K562 (cell line): ENCODE measurements around the gene ACBD5. TPM values are rescaled to one million over a fixed set of nuclear protein-coding genes. Genes with fewer than 3 reads are reported as not detected.

Source experiments
- CSDE1 ChIP-seq, 2 experiments: fragments of 450-650 bp; IDR thresholded peaks; 2 replicates each; pipeline ENCODE4 v1.6.1; 2016; ENCODE audit warnings: mild to moderate bottlenecking in 1 of 2
- DDX20 ChIP-seq: fragments of 450-650 bp; IDR thresholded peaks from 2 replicates; pipeline ENCODE4 v1.6.1; 2016; ENCODE audit warnings: missing genetic modification characterization, low read depth, mild to moderate bottlenecking, missing compliant biosample characterization, moderate library complexity
- E2F3 ChIP-seq: fragments of 250-450 bp; sonication (Bioruptor Pico); IDR thresholded peaks from 2 replicates; pipeline ENCODE4 v1.4.0; 2020; ENCODE audit warnings: mild to moderate bottlenecking
- HDAC6 ChIP-seq: IDR thresholded peaks from 2 replicates; pipeline ENCODE4 v1.6.1; 2012; ENCODE audit warnings: low read depth, mild to moderate bottlenecking, control low read depth, inconsistent platforms, low read length, moderate library complexity
- KAT8 ChIP-seq: fragments of 450-650 bp; IDR thresholded peaks from 2 replicates; pipeline ENCODE4 v1.6.1; 2016; ENCODE audit warnings: low read depth, mild to moderate bottlenecking
- KDM2B ChIP-seq: fragments of 250-450 bp; sonication (Bioruptor Pico); IDR thresholded peaks from 2 replicates; pipeline ENCODE4 v1.8.0; 2021; ENCODE audit warnings: mild to moderate bottlenecking, moderate library complexity
- MAX ChIP-seq: sonication (generic); formaldehyde crosslinking; IDR thresholded peaks from 2 replicates; pipeline ENCODE4 v1.9.0; 2022; ENCODE audit warnings: mild to moderate bottlenecking, missing genetic modification reagents
- MEIS2 ChIP-seq: fragments of 450-650 bp; IDR thresholded peaks from 2 replicates; pipeline ENCODE4 v1.6.1; 2014; ENCODE audit warnings: mild to moderate bottlenecking; ENCODE audit not compliant: partially characterized antibody
- OTX1 ChIP-seq: fragments of 450-650 bp; formaldehyde crosslinking; IDR thresholded peaks from 2 replicates; pipeline ENCODE4 v1.4.0; 2022; ENCODE audit warnings: mild to moderate bottlenecking
- PCBP2 ChIP-seq: fragments of 200-400 bp; formaldehyde crosslinking; IDR thresholded peaks from 2 replicates; pipeline ENCODE4 v1.6.1; 2018; ENCODE audit warnings: low read length, low read depth, mild to moderate bottlenecking, moderate library complexity; ENCODE audit not compliant: poor library complexity, severe bottlenecking
- POLR3A ChIP-seq: IDR thresholded peaks from 2 replicates; pipeline ENCODE4 v1.6.1; 2011; ENCODE audit warnings: borderline replicate concordance, mild to moderate bottlenecking, moderate library complexity; ENCODE audit not compliant: insufficient read length, insufficient read depth; ENCODE audit errors: extremely low read depth
- RBM14 ChIP-seq: fragments of 200-400 bp; formaldehyde crosslinking; IDR thresholded peaks from 2 replicates; pipeline ENCODE4 v1.6.1; 2018; ENCODE audit warnings: low read depth, mild to moderate bottlenecking, low read length, moderate library complexity, borderline replicate concordance; ENCODE audit not compliant: insufficient read depth
- SIN3A ChIP-seq, 2 experiments: fragments of 150-350 bp in 1 of 2; IDR thresholded peaks; 2 replicates each; pipeline ENCODE4 v1.6.1; 2011 to 2016; ENCODE audit warnings: borderline replicate concordance in 2 of 2, low read depth in 2 of 2, low read length in 2 of 2, mild to moderate bottlenecking in 2 of 2, moderate library complexity in 2 of 2; ENCODE audit not compliant: control insufficient read depth in 1 of 2
- SMC3 ChIP-seq: conservative IDR thresholded peaks from 2 replicates; pipeline ENCODE4 v1.6.1; 2011; ENCODE audit warnings: low read depth, low read length, improper control_type of control experiment; ENCODE audit not compliant: insufficient read depth
- SP1 ChIP-seq: sonication (generic); formaldehyde crosslinking; IDR thresholded peaks from 2 replicates; pipeline ENCODE4 v1.8.1; 2022; ENCODE audit warnings: mild to moderate bottlenecking, missing genetic modification reagents
- TAL1 ChIP-seq: fragments of 450-650 bp; IDR thresholded peaks from 2 replicates; pipeline ENCODE4 v1.6.1; 2016; ENCODE audit warnings: mild to moderate bottlenecking
- TCF3 ChIP-seq: sonication (generic); formaldehyde crosslinking; IDR thresholded peaks from 2 replicates; pipeline ENCODE4 v1.4.0; 2020; ENCODE audit warnings: mild to moderate bottlenecking, missing genetic modification reagents
- U2AF2 ChIP-seq: fragments of 200-400 bp; formaldehyde crosslinking; optimal IDR thresholded peaks from 2 replicates; pipeline ENCODE3; 2017; ENCODE audit warnings: low read depth, mild to moderate bottlenecking, low read length
- XRCC5 ChIP-seq: fragments of 200-400 bp; formaldehyde crosslinking; IDR thresholded peaks from 2 replicates; pipeline ENCODE4 v1.6.1; 2017; ENCODE audit warnings: low read depth, mild to moderate bottlenecking, low read length
- ZNF133 ChIP-seq: fragments of 250-450 bp; sonication (Bioruptor Pico); IDR thresholded peaks from 2 replicates; pipeline ENCODE4 v1.4.0; 2020; ENCODE audit warnings: mild to moderate bottlenecking
- ZNF586 ChIP-seq: fragments of 450-650 bp; formaldehyde crosslinking; conservative IDR thresholded peaks from 2 replicates; pipeline ENCODE4 v1.4.0; 2020; ENCODE audit warnings: mild to moderate bottlenecking, moderate library complexity
- polyA plus RNA-seq, 8 experiments: library from polyadenylated mRNA; depleted of rRNA in 4 of 8; stranded (reverse) in 5 of 8; unstranded in 3 of 8; fragments of >200 nt; fragmentation: Nextera tagmentation in 2 of 8; fragmentation: Illumina TruSeq in 1 of 8; extraction: Ambion mirVana in 2 of 8; extraction: Trizol in 1 of 8; gene quantifications; 2 replicates each; pipeline versions ENCODE4 v1.2.1 to v1.2.3, GENCODE V29; 2011 to 2014; ENCODE audit warnings: inconsistent platforms in 1 of 8, missing spikeins in 1 of 8
- total RNA-seq, 7 experiments: library from RNA; depleted of rRNA in 6 of 7; stranded (reverse); fragments of >200 nt in 6 of 7; fragmentation: Illumina TruSeq in 2 of 7; extraction: Trizol in 2 of 7; gene quantifications; 2 replicates each; pipeline versions ENCODE4 v1.2.1 to v1.2.3, GENCODE V29; 2011 to 2021; ENCODE audit warnings: low replicate concordance in 1 of 7
- TF ChIP-seq, protein P1 (sequence below): fragments of 250-450 bp; sonication (Bioruptor Pico); IDR thresholded peaks from 2 replicates; pipeline ENCODE4 v1.5.0; 2021; ENCODE audit warnings: mild to moderate bottlenecking, moderate library complexity
- TF ChIP-seq, protein P2 (sequence below): fragments of 250-450 bp; sonication (Bioruptor Pico); IDR thresholded peaks from 2 replicates; pipeline ENCODE4 v1.5.0; 2020; ENCODE audit warnings: mild to moderate bottlenecking
- TF ChIP-seq, protein P3 (sequence below): fragments of 250-450 bp; sonication (Bioruptor Pico); IDR thresholded peaks from 2 replicates; pipeline ENCODE4 v1.8.0; 2021; ENCODE audit warnings: moderate library complexity, mild to moderate bottlenecking, inconsistent platforms

ACBD5 gene
- total and polyA plus RNA-seq, 9 of the 15 experiments (the other 6 are each of a cell fraction or from before 2014, with no cell fraction given): 1.5 to 10.3 (median 7.8) TPM

DNA sequence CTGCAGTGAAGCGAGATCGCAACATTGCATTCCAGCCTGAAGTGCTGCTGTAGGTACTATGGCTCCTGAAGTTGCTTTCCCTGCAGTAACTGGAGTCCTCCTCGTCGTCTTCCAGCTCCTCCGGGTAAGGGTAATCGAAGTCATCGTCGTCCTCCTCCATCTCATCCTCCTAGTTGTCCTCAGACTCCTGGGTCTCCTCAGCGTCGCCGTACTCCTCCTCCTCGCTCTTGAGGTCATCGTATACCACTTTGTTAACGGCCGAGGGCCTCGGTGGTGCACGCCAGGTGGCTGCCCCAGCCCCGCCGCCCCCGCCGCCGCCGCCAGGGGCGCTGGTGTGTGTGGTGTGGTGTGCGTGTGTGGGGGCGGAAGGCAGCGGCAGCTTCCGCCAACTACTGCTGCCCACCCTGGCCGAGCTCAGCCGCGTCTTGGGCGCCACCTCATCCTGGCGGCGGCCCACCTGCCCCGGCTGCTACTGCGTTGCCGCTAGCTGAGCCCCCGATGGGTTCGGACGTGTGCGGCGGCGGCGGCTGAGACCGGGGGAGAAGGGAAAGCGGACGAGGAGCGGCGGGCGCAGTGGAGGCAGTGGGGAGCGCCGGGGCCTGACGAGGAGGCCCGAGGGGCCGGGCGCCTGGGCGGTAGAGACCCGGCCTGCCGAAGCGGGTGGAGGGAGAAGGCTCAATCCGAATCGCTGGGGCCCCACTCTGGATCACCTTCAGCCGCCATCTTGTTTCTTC is 11.8 kb upstream of the ACBD5 start (continued):
- TF ChIP-seq U2AF2: no peak
- TF ChIP-seq PCBP2: no peak
- TF ChIP-seq, protein P1, sequence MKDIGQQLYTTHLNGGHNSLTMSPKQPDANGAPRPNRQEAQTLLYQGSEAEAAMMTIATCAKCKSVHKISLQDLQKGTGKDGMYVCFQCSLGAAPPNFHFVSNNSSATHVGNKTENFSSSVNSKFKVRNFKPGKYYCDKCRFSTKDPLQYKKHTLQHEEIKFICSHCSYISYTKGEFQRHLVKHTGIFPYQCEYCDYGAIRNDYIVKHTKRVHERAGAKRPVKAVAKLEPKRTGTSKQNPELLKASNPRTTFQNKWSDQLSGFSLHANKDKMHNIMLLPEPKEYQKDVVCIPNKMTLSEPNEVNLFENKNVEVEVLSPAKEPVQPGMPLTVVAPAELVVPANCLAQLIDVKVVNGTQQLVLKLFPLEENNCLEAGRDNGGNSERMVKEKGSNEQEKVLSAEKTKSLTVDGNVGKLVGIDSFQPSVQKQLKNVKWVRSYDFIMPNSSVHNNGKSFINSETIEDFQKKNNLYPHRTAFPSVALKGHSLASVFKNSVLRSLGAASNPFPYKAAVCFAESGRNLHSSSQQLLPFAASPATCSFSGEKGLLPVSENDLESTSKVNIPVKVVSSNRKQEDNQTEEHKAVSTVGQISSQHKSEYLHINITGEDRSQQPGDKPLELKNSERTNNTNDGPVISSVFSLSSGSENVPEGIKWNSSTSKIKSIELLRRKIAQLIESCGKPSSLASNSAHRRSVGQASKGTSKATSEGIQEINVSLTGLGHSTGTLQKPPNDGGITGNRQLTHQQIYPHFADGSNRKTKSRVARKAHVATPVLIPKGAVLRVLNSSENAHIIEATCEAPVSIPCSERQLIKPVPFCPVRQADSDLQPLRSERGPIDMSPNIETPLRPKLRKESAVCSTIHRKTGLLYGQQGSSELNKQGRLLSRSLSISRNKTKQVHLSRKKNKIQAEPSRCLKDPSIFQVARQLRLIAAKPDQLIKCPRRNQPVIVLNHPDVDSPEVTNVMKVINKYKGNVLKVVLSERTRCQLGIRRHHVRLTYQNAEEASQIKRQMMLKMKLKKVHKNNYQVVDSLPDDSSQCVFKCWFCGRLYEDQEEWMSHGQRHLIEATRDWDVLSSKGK (CRISPR knock-in tag): no peak
- TF ChIP-seq TCF3: no peak
- no peak for TF ChIP-seq KDM2B
- no peak for TF ChIP-seq HDAC6
- no peak for TF ChIP-seq OTX1 (CRISPR knock-in tag)
- TF ChIP-seq E2F3: no peak
- TF ChIP-seq ZNF586: no peak
- TF ChIP-seq TAL1: no peak
- no peak for TF ChIP-seq CSDE1 (IDR thresholded peaks at IDR 0.05)
- TF ChIP-seq KAT8: no peak
- TF ChIP-seq, protein P2, sequence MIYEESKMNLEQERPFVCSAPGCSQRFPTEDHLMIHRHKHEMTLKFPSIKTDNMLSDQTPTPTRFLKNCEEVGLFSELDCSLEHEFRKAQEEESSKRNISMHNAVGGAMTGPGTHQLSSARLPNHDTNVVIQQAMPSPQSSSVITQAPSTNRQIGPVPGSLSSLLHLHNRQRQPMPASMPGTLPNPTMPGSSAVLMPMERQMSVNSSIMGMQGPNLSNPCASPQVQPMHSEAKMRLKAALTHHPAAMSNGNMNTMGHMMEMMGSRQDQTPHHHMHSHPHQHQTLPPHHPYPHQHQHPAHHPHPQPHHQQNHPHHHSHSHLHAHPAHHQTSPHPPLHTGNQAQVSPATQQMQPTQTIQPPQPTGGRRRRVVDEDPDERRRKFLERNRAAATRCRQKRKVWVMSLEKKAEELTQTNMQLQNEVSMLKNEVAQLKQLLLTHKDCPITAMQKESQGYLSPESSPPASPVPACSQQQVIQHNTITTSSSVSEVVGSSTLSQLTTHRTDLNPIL (CRISPR knock-in tag): no peak
- TF ChIP-seq SP1 (CRISPR knock-in tag): no peak
- TF ChIP-seq POLR3A: no peak
- no peak for TF ChIP-seq MEIS2
- peak; percentile 51; the same call in 1 of the 2 replicates for TF ChIP-seq MAX
- no peak for TF ChIP-seq DDX20 (tag)
- TF ChIP-seq, protein P3, sequence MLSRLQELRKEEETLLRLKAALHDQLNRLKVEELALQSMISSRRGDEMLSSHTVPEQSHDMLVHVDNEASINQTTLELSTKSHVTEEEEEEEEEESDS: no peak
- no peak for TF ChIP-seq XRCC5
- TF ChIP-seq RBM14: no peak
- TF ChIP-seq ZNF133 (CRISPR knock-in tag): no peak
- TF ChIP-seq SIN3A (IDR thresholded peaks at IDR 0.05; ENCODE audit: borderline replicate concordance in 2 of 2, control insufficient read depth in 1 of 2, low read depth in 2 of 2, low read length in 2 of 2): no peak
- TF ChIP-seq SMC3: no peak
